ENCODE measurements around the gene ATP4B. TPM values are rescaled to one million over a fixed set of nuclear protein-coding genes. Genes with fewer than 3 reads are reported as not detected.

ATP4B gene
- polyA plus RNA-seq, 2 donors = 0.04 to 0.06 TPM

DNA sequence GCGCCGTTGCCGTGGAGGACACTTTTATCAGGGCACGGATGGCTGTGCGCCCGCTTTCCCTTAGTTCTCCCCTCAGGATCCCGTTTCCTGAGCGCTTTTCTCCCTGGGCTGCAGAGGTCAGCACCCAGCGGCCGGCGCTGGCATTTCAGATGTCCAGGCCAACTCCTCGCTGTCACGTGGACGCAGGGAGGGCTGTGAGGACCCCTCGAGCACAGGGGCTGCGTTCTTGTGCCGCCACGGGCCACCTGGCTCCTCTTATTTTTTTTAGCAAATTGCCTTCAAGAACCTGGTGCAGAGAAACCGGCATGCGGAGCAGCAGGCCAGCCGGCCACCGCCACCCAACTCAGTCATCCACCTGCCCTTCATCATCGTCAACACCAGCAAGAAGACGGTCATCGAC lies 22.3 kb downstream of the ATP4B start:
- Histone ChIP-seq H3K9me3 (ENCODE audit: control insufficient read depth in 2 of 2, insufficient read depth in 1 of 2, low read depth in 1 of 2, low read length in 1 of 2) (peaks cover 0 to 4% of the 10 kb centered on the region in 2 donors), H3K4me1 (ENCODE audit: control insufficient read depth in 2 of 2, insufficient read depth in 2 of 2, low read length in 1 of 2) (no peaks in the 10 kb centered on the region), H3K27me3 (ENCODE audit: control insufficient read depth in 1 of 2, insufficient read depth in 2 of 2, low read length in 2 of 2) (no peaks in the 10 kb centered on the region), H3K4me3 (ENCODE audit: low read depth in 1 of 2, low read length in 2 of 2) (no peak overlapping the region), H3K27ac (ENCODE audit: low read depth in 2 of 2, low read length in 1 of 2) (no peak overlapping the region), H3K36me3 (ENCODE audit: control insufficient read depth in 2 of 2, insufficient read depth in 2 of 2, low read length in 1 of 2) (peaks cover 27 to 67% of the 10 kb centered on the region in 2 donors)
- 96 to 97% methylated on average over 25 of the region's 25 CpGs for WGBS, 2 donors

DNA sequence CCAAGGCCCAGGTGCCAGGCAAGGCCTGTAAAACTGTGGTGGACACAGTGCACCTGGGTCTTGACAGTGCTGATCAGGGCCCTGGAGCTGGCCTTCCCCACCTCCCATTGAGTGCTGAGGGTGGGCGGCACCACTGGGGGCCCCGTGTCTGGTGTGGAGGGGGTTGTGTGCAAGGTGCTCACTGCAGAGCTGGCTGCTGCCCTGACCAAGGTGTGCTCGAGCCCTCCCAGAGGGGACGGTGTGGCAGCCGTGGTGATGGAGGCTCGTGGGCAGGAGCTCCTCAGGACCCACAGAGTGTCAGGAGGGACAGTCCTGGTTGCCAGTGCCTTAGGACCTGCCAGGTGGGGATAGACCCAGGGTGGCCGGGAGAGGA lies 23.0 kb downstream of the ATP4B start:
- Histone ChIP-seq H3K4me1 (ENCODE audit: control insufficient read depth in 2 of 2, insufficient read depth in 2 of 2, low read length in 1 of 2) (no peaks in the 10 kb centered on the region), H3K27ac (ENCODE audit: low read depth in 2 of 2, low read length in 1 of 2) (no peak overlapping the region), H3K36me3 (ENCODE audit: control insufficient read depth in 2 of 2, insufficient read depth in 2 of 2, low read length in 1 of 2) (peaks cover 27 to 67% of the 10 kb centered on the region in 2 donors), H3K27me3 (ENCODE audit: control insufficient read depth in 1 of 2, insufficient read depth in 2 of 2, low read length in 2 of 2) (no peaks in the 10 kb centered on the region), H3K4me3 (ENCODE audit: low read depth in 1 of 2, low read length in 2 of 2) (no peak overlapping the region), H3K9me3 (ENCODE audit: control insufficient read depth in 2 of 2, insufficient read depth in 1 of 2, low read depth in 1 of 2, low read length in 1 of 2) (peaks cover 0 to 3% of the 10 kb centered on the region in 2 donors)
- WGBS, 2 donors = 93 to 96% methylated on average over 7 of the region's 7 CpGs

DNA sequence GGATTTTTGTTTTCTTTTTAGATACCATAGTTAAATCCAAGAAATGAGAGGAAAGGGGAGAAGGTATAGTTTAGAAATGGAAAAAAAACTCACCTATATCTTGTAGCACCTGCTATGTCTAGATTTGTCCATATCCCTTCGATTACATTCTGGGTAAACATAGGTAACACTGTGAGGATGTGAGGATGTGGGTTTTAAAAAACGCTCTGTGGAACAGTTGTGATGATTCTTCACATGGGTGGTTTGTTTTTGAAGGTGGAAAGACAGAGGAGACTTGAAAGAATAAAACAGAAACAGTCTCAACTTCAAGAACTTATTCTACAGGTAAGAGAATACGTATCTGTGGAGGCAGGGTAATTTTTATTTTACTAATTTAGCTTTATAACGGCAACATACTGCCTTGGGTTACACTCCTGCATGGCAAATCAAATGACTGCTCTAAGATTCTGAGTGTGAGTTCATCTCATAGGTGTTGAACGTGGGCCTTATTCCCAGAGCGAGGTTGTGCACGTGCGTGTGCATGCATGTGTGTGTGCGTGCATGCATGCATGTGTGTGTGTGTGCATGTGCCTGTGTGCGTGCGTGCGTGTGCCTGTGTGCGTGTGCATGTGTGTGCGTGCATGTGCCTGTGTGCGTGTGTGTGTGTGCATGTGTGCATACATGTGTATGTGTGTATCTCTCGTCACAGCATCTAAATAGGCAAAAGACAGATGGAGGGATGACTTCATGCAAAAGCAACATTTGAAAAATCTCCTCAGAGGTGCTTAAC lies 23.5 kb downstream of the ATP4B start:
- Histone ChIP-seq H3K36me3 (ENCODE audit: control insufficient read depth in 2 of 2, insufficient read depth in 2 of 2, low read length in 1 of 2) (peaks cover 27 to 68% of the 10 kb centered on the region in 2 donors), H3K4me3 (ENCODE audit: low read depth in 1 of 2, low read length in 2 of 2) (no peak overlapping the region), H3K27me3 (ENCODE audit: control insufficient read depth in 1 of 2, insufficient read depth in 2 of 2, low read length in 2 of 2) (no peaks in the 10 kb centered on the region), H3K9me3 (ENCODE audit: control insufficient read depth in 2 of 2, insufficient read depth in 1 of 2, low read depth in 1 of 2, low read length in 1 of 2) (no peaks in the 10 kb centered on the region), H3K4me1 (ENCODE audit: control insufficient read depth in 2 of 2, insufficient read depth in 2 of 2, low read length in 1 of 2) (no peaks in the 10 kb centered on the region), H3K27ac (ENCODE audit: low read depth in 2 of 2, low read length in 1 of 2) (no peak overlapping the region)
- 94 to 95% methylated on average over 16 of the region's 16 CpGs for WGBS, 2 donors

DNA sequence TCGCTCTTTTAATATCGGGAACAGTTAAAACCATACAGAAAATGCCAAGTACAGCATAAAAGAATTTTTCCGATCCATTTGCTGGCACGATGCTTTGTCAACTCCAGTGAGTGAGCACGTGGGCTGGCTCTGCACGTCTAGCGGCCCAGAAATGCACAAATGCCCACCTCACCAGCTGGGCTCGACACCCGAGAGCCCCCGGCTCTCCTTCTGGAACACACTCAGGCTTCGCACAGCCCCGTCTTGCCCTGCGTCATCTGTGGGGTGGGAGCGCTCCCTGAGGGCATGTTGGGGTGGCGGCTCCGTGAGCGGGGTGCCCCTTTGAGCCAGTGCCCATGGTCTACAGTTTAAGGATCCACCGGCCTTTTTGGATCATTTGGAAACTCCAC lies 24.5 kb downstream of the ATP4B start:
- Histone ChIP-seq H3K27me3 (ENCODE audit: control insufficient read depth in 1 of 2, insufficient read depth in 2 of 2, low read length in 2 of 2) (no peaks in the 10 kb centered on the region), H3K36me3 (ENCODE audit: control insufficient read depth in 2 of 2, insufficient read depth in 2 of 2, low read length in 1 of 2) (peaks cover 24 to 72% of the 10 kb centered on the region in 2 donors), H3K4me3 (ENCODE audit: low read depth in 1 of 2, low read length in 2 of 2) (no peak overlapping the region), H3K27ac (ENCODE audit: low read depth in 2 of 2, low read length in 1 of 2) (no peak overlapping the region), H3K4me1 (ENCODE audit: control insufficient read depth in 2 of 2, insufficient read depth in 2 of 2, low read length in 1 of 2) (no peaks in the 10 kb centered on the region), H3K9me3 (ENCODE audit: control insufficient read depth in 2 of 2, insufficient read depth in 1 of 2, low read depth in 1 of 2, low read length in 1 of 2) (no peaks in the 10 kb centered on the region)
- 96 to 97% methylated on average over 18 of the region's 18 CpGs for WGBS, 2 donors

DNA sequence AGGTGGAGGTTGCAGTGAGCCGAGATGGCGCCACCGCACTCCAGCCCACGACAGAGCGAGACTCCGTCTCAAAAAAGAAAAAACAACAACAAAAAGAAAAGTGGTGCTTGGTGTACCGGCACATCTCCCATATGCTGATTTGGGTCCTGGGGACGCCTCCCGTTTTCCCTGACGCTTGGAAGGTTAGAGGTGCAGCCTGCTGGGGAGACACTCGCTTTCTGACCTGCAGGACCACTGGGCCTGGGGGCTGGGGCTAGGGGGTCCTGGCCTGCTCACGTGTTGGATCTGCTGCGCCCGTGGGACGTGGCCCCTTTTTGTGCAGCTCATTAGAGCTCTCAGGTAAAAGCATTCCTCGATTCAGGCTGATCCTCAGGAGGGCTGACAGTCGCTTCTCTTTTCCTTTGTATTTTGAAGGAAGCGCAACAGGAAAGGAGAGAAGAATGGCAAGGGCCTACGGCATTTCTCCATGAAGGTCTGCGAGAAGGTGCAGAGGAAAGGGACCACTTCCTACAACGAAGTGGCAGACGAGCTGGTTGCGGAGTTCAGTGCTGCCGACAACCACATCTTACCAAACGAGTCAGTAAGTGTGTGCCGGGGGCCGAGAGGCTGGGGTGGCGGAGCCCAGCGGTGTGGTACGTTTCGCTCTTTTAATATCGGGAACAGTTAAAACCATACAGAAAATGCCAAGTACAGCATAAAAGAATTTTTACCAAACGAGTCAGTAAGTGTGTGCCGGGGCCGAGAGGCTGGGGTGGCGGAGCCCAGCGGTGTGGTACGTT lies 25.1 kb downstream of the ATP4B start:
- 94% methylated on average over 38 of the region's 38 CpGs for WGBS, 2 donors
- Histone ChIP-seq H3K4me3 (ENCODE audit: low read depth in 1 of 2, low read length in 2 of 2) (no peak overlapping the region), H3K27me3 (ENCODE audit: control insufficient read depth in 1 of 2, insufficient read depth in 2 of 2, low read length in 2 of 2) (no peaks in the 10 kb centered on the region), H3K27ac (ENCODE audit: low read depth in 2 of 2, low read length in 1 of 2) (no peak overlapping the region), H3K4me1 (ENCODE audit: control insufficient read depth in 2 of 2, insufficient read depth in 2 of 2, low read length in 1 of 2) (no peaks in the 10 kb centered on the region), H3K36me3 (ENCODE audit: control insufficient read depth in 2 of 2, insufficient read depth in 2 of 2, low read length in 1 of 2) (peaks cover 24 to 68% of the 10 kb centered on the region in 2 donors), H3K9me3 (ENCODE audit: control insufficient read depth in 2 of 2, insufficient read depth in 1 of 2, low read depth in 1 of 2, low read length in 1 of 2) (no peaks in the 10 kb centered on the region)

DNA sequence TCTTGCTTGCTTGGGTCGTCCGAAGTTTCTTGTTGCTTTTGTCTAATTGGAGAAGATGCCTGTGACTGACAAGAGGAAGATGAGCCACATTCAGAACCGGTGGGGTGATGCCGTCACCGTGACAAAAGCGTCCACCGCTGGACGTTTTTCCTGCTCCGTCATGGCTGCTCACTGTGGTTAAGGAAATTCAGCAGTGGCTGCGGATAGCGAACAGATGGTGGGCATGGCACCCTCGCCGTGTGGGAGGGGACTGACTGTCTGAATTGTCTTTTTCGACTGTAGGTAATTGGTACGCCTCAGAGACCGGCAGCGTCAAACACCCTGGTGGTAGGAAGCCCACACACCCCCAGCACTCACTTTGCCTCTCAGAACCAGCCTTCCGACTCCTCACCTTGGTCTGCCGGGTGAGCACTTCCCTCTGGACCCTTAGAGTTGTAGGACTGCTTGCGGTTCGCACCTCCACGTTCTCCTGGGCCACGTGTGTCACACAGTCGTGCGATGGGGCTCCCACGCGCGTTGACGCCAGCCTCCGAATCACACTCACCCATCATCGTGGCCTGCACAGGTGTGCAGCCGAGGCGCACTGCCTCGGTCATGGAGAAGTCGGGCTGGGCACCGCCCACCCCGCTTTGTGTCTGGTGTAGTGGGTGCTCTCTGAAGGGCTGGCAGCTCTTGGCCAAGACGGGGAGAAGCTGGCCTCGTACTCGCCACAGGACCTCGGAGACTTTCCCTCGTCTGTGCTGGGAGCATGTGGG lies 26.5 kb downstream of the ATP4B start:
- no peaks in the 10 kb centered on the region for H3K4me1 ChIP-seq (ENCODE audit: control insufficient read depth in 2 of 2, insufficient read depth in 2 of 2, low read length in 1 of 2)
- peaks cover 21 to 57% of the 10 kb centered on the region in 2 donors for H3K36me3 ChIP-seq (ENCODE audit: control insufficient read depth in 2 of 2, insufficient read depth in 2 of 2, low read length in 1 of 2)
- no peaks in the 10 kb centered on the region for H3K9me3 ChIP-seq (ENCODE audit: control insufficient read depth in 2 of 2, insufficient read depth in 1 of 2, low read depth in 1 of 2, low read length in 1 of 2)
- no peaks in the 10 kb centered on the region for H3K27me3 ChIP-seq (ENCODE audit: control insufficient read depth in 1 of 2, insufficient read depth in 2 of 2, low read length in 2 of 2)
- H3K27ac ChIP-seq (ENCODE audit: low read depth in 2 of 2, low read length in 1 of 2) = no peak overlapping the region
- 96% methylated on average over 42 of the region's 42 CpGs for WGBS, 2 donors
- H3K4me3 ChIP-seq (ENCODE audit: low read depth in 1 of 2, low read length in 2 of 2) = no peak overlapping the region

DNA sequence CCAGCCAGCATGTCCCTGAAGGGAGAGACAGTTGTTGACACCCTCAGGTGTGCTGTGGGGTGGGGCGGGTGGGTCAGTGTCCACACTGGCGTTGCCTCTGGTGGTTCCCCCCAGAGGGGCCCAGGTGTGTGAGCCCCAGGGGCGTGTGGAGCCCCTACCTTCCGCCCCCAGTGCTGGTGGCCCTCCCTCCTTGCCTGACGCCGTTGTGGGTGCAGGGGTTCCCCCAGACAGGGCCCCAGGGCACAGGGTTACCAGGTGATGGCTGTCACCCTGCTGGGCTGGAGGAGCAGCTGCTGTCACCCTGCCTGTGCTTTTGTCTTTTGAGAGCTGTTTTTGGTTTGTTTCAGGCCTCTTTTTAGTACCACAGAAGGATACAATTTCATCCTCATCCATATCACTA lies 27.2 kb downstream of the ATP4B start:
- 82 to 83% methylated on average over 6 of the region's 6 CpGs for WGBS, 2 donors
- Histone ChIP-seq H3K4me3 (ENCODE audit: low read depth in 1 of 2, low read length in 2 of 2) (no peak overlapping the region), H3K36me3 (ENCODE audit: control insufficient read depth in 2 of 2, insufficient read depth in 2 of 2, low read length in 1 of 2) (peaks cover 14 to 50% of the 10 kb centered on the region in 2 donors), H3K27me3 (ENCODE audit: control insufficient read depth in 1 of 2, insufficient read depth in 2 of 2, low read length in 2 of 2) (no peaks in the 10 kb centered on the region), H3K9me3 (ENCODE audit: control insufficient read depth in 2 of 2, insufficient read depth in 1 of 2, low read depth in 1 of 2, low read length in 1 of 2) (no peaks in the 10 kb centered on the region), H3K4me1 (ENCODE audit: control insufficient read depth in 2 of 2, insufficient read depth in 2 of 2, low read length in 1 of 2) (no peaks in the 10 kb centered on the region), H3K27ac (ENCODE audit: low read depth in 2 of 2, low read length in 1 of 2) (no peak overlapping the region)

DNA sequence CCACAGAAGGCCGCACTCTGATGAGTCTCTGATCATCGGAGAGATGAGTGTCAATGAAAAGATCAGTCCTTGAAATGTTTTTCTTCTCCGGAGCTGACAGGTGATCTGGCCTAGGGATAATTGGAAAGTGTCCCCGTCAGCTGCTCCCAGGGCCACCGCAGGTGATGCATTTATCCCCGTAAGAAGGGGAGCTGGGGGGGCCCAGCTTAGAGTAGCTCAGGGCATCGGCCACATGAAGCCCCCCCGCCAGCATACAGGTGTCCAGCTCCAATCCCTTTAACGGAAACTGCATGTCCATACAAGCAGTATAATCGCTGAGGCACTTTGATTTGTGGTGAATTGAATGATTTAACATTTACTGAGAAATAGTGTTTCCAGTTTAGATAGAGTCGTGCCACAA lies 27.7 kb downstream of the ATP4B start:
- 79 to 86% methylated on average over 11 of the region's 11 CpGs for WGBS, 2 donors
- H3K9me3 ChIP-seq (ENCODE audit: control insufficient read depth in 2 of 2, insufficient read depth in 1 of 2, low read depth in 1 of 2, low read length in 1 of 2) = no peaks in the 10 kb centered on the region
- H3K4me3 ChIP-seq (ENCODE audit: low read depth in 1 of 2, low read length in 2 of 2) = no peak overlapping the region
- no peaks in the 10 kb centered on the region for H3K27me3 ChIP-seq (ENCODE audit: control insufficient read depth in 1 of 2, insufficient read depth in 2 of 2, low read length in 2 of 2)
- H3K36me3 ChIP-seq (ENCODE audit: control insufficient read depth in 2 of 2, insufficient read depth in 2 of 2, low read length in 1 of 2) = peaks cover 12 to 45% of the 10 kb centered on the region in 2 donors
- H3K4me1 ChIP-seq (ENCODE audit: control insufficient read depth in 2 of 2, insufficient read depth in 2 of 2, low read length in 1 of 2) = no peaks in the 10 kb centered on the region
- H3K27ac ChIP-seq (ENCODE audit: low read depth in 2 of 2, low read length in 1 of 2) = no peak overlapping the region

DNA sequence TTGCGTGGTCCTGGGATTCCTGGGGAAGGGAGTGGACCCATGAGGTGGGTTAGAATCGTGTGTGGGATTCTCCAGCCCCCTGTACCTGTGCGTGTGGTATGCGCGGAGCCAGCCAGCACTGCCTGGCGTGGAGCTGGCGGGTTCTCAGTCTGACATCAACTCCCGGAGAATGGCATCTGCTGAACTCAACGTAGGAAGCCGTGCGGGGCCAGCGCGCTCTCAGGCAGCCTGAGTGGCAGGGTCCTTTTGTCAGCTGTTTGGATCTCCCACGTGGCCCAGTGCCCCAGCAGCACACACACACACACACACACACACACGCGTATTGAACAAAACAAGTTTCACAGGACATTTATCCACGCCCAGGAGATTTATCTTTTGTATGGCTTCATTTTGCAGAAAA lies 28.1 kb downstream of the ATP4B start:
- no peak overlapping the region for H3K4me3 ChIP-seq (ENCODE audit: low read depth in 1 of 2, low read length in 2 of 2)
- H3K27me3 ChIP-seq (ENCODE audit: control insufficient read depth in 1 of 2, insufficient read depth in 2 of 2, low read length in 2 of 2) = no peaks in the 10 kb centered on the region
- H3K9me3 ChIP-seq (ENCODE audit: control insufficient read depth in 2 of 2, insufficient read depth in 1 of 2, low read depth in 1 of 2, low read length in 1 of 2) = no peaks in the 10 kb centered on the region
- 89 to 94% methylated on average over 17 of the region's 17 CpGs for WGBS, 2 donors
- H3K27ac ChIP-seq (ENCODE audit: low read depth in 2 of 2, low read length in 1 of 2) = no peak overlapping the region
- peaks cover 12 to 41% of the 10 kb centered on the region in 2 donors for H3K36me3 ChIP-seq (ENCODE audit: control insufficient read depth in 2 of 2, insufficient read depth in 2 of 2, low read length in 1 of 2)
- no peaks in the 10 kb centered on the region for H3K4me1 ChIP-seq (ENCODE audit: control insufficient read depth in 2 of 2, insufficient read depth in 2 of 2, low read length in 1 of 2)
